ENCODE data around the gene SYPL1.

The SYPL1 gene

GRCh38 chr7:106052681-106053080 lies 59.4 kb downstream of the SYPL1 start:
- no peak for TF ChIP-seq CTCF (conservative IDR thresholded peaks at IDR 0.05; ENCODE audit: low read depth, low read length)
- H3K4me3 ChIP-seq (ENCODE audit: low read length) = no peak overlapping the region
- no peak for DNase-seq (ENCODE audit: low read depth)

DNA sequence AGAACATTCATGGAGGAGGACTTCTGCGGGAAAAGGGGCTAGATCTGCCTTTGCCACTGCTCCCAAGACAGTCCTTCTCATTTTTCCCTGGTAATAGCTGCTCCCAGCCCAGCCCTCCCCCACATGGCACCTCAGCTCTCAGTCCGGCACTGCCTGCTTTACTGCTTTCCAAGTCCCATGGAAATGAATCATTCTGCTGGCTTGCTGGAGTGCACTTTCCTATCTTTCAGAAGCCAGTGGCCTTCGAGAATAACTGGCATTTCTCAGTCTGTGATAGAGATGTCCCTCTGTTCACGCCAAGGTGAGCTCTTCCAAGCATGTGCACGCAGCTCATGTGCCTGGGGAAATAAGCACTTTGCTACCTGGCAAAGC lies 61.4 kb downstream of the SYPL1 start:
- no peak for TF ChIP-seq CTCF (conservative IDR thresholded peaks at IDR 0.05; ENCODE audit: low read depth, low read length)
- DNase-seq (ENCODE audit: low read depth) = peak; percentile 65
- H3K4me3 ChIP-seq (ENCODE audit: low read length) = no peak overlapping the region

DNA sequence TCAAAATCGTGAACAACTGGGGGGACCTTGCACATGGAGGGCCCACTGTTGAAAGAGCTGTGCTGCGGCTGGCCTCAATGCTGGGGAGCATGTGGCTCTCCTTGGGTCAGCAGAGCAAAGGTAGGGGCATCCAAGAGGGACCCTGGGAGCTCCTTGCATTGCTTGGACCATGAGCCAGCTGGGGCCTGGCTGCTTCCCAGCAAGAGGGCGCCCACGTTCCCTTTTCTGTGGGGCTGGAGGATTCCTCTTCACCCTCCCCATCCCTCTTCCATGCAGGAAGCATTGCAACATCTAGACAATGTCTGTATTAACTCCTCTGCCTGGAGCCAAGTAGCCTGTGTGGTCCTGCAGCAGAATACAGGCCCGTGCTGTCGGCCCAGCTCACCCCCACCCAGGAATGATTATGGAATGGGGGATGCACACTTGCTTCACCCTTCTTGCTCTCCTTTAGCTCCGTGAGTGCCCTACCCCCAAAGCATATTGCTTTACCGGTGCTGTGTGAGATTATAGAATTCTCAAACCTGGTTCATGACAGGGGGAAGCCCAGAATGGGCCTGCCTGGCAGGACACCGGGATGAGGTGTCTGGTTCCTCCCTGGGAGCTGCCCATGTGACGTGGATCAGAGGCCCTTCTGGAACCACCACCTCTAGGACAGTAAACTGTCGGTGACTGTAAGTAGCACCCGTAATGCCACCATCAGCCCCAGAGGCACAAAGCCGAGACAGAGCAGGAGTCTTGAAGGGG lies 61.9 kb downstream of the SYPL1 start:
- H3K4me3 ChIP-seq (ENCODE audit: low read length) = no peak overlapping the region
- peak; percentile 10 for TF ChIP-seq CTCF (conservative IDR thresholded peaks at IDR 0.05; ENCODE audit: low read depth, low read length)
- DNase-seq (ENCODE audit: low read depth) = no peak

DNA sequence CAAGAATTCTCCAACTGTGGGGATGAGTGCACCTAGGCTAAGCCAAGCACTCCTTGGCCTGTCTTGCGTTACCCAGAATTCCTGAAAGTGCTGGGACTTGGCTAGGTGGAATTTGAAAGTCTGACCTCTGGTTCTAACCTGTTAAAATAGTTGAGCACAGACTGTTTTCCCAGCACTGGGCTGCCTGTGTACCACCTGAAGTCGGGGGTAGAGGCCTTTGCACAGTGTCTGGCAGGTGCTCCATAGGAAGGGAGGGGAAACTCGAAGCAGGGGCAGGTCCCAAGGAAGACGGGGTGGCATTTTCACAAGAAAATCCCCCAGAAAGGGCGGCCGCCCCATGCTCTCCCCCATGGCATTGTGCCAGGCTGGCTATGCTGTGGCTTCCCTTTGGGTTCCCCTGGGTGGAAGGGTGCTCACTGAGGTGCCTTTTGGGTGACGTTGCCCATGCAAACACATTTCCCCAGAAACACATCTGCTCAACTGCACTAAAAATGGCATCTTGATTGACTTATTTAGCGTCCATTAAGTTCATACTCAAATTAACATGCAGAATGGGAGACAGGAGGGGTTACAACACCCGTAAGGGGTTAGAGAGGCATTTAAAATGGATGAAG lies 62.9 kb downstream of the SYPL1 start:
- DNase-seq (ENCODE audit: low read depth) = no peak
- H3K4me3 ChIP-seq (ENCODE audit: low read length) = no peak overlapping the region
- TF ChIP-seq CTCF (conservative IDR thresholded peaks at IDR 0.05; ENCODE audit: low read depth, low read length) = no peak

- no peak for DNase-seq (ENCODE audit: low read depth)
- no peak for TF ChIP-seq CTCF (conservative IDR thresholded peaks at IDR 0.05; ENCODE audit: low read depth, low read length)
- no peak overlapping the region for H3K4me3 ChIP-seq (ENCODE audit: low read length)
These were observed 63.4 kb downstream of the SYPL1 start for GRCh38 chr7:106048706-106049020.

DNA sequence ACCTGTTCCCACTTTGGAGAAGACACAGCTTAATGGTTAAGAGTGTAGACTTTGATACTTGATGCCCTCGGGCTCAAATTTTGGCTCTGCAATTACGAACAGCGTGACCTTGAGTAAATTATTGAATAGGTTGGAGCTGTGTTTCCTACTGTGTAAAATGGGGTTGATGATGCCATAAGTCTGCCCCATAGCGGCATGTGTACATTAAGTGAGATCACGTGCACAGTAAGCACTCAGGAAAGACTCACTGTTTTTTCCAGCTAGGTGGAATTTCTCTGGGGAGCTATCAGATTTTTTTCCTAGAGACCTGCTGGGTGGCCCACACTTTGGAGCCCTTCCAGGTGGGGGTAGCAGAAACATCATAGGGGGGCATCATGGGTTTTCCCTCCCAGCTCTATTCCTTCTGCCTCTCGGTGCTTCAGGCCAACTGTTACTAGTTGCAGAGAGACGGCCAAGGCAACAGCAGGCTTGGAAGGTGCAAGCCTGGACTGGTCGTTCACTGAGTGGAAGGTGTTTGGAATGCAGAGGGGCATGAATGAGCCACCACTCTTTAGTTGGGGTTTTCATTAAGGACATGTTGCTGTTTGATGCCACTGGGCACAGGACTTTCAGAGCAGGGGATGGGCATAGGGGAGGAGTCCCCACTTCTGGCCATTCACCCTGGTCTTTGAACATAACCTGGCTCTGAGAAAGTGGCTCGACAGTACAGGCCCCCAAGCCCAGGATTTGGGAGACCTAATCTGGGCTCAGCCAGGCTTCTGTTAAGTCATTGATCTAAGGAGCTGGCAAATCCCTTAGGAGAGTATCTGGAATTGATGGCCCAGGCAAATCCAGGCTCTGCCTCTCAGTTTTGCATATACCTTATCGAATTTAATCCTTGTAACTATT lies 64.0 kb downstream of the SYPL1 start:
- no peak for TF ChIP-seq CTCF (conservative IDR thresholded peaks at IDR 0.05; ENCODE audit: low read depth, low read length)
- no peak for DNase-seq (ENCODE audit: low read depth)
- no peak overlapping the region for H3K4me3 ChIP-seq (ENCODE audit: low read length)

All from retinal pigment epithelial cell (primary cell).